ENCODE measurements around the gene STARD9.
"Not testable (repeated sequence)": the region's sequence is repeated elsewhere in the genome, so short reads cannot be mapped to it uniquely, and the experiment has no call there.

STARD9 gene

GRCh38 chr15:42575188-42576039, at the start of gene STARD9:
TSS of gene STARD9 (plus strand) at chr15:42575606. CDS start at chr15:42575716, 110 bp downstream.
- DNase-seq = peak; percentile 84

- DNase-seq = no peak
Measured at GRCh38 chr15:42528970-42529369, 46.4 kb upstream of the STARD9 start.

- no peak for DNase-seq
Measured at GRCh38 chr15:42533246-42533645, 42.2 kb upstream of the STARD9 start.

- no peak for DNase-seq
Measured at GRCh38 chr15:42544853-42545629, 30.4 kb upstream of the STARD9 start.

- DNase-seq = no peak
Measured at GRCh38 chr15:42547918-42548248, 27.5 kb upstream of the STARD9 start.

- peak; percentile 56 for DNase-seq
Measured at GRCh38 chr15:42548249-42549031, 27.0 kb upstream of the STARD9 start, which contains the start of the genes HAUS2 and LRRC57. TSS of gene HAUS2 (plus strand) at chr15:42548838. CDS start at chr15:42548873, 35 bp downstream. TSS of gene LRRC57 (minus strand) at chr15:42548793. CDS start at chr15:42548434, 359 bp downstream.

- DNase-seq = peak; percentile 8
Measured at GRCh38 chr15:42549032-42549491, 26.3 kb upstream of the STARD9 start.

- DNase-seq = no peak
Measured at GRCh38 chr15:42549741-42550392, 25.5 kb upstream of the STARD9 start.

- no peak for DNase-seq
Measured at GRCh38 chr15:42553554-42553953, 21.9 kb upstream of the STARD9 start.

GRCh38 chr15:42556550-42557207, 18.7 kb upstream of the STARD9 start:
- not testable (repeated sequence) for DNase-seq

- DNase-seq = no peak
Measured at GRCh38 chr15:42558739-42559138, 16.7 kb upstream of the STARD9 start.

- DNase-seq = no peak
Measured at GRCh38 chr15:42576040-42576594, 711 bp downstream of the STARD9 start.

- DNase-seq = no peak
Measured at GRCh38 chr15:42576776-42577175, 1.4 kb downstream of the STARD9 start.

GRCh38 chr15:42577514-42578031, 2.2 kb downstream of the STARD9 start:
- no peak for DNase-seq

- DNase-seq = no peak
Measured at GRCh38 chr15:42578984-42579537, 3.7 kb downstream of the STARD9 start.

GRCh38 chr15:42581272-42581730, 5.9 kb downstream of the STARD9 start:
- DNase-seq = peak; percentile 60

GRCh38 chr15:42582569-42583375, 7.4 kb downstream of the STARD9 start:
- no peak for DNase-seq

- DNase-seq = no peak
Measured at GRCh38 chr15:42584031-42584765, 8.8 kb downstream of the STARD9 start.

- no peak for DNase-seq
Measured at GRCh38 chr15:42590619-42591237, 15.3 kb downstream of the STARD9 start.

Data from NCI-H1105 (cell line).